ENCODE data around the gene RAB28.
"Not testable (repeated sequence)": the region's sequence is repeated elsewhere in the genome, so short reads cannot be mapped to it uniquely, and the experiment has no call there.

The RAB28 gene

GRCh38 chr4:13445841-13446790 is 38.0 kb downstream of the RAB28 start:
- DNase-seq (ENCODE audit: low spot score), result no peak

GRCh38 chr4:13441506-13441905 is 42.6 kb downstream of the RAB28 start:
- DNase-seq (ENCODE audit: low spot score), result no peak

- DNase-seq (ENCODE audit: low spot score), result no peak
Measured at GRCh38 chr4:13436962-13437361, 47.2 kb downstream of the RAB28 start.

GRCh38 chr4:13432453-13432852 is 51.7 kb downstream of the RAB28 start:
- DNase-seq (ENCODE audit: low spot score), result no peak

GRCh38 chr4:13430834-13431568 is 53.1 kb downstream of the RAB28 start:
- DNase-seq (ENCODE audit: low spot score), result no peak

GRCh38 chr4:13427599-13428325 is 56.4 kb downstream of the RAB28 start:
- no peak for DNase-seq (ENCODE audit: low spot score)

GRCh38 chr4:13415068-13415785 is 68.9 kb downstream of the RAB28 start:
- no peak for DNase-seq (ENCODE audit: low spot score)

- no peak for DNase-seq (ENCODE audit: low spot score)
Measured at GRCh38 chr4:13413729-13414437, 70.3 kb downstream of the RAB28 start.

- no peak for DNase-seq (ENCODE audit: low spot score)
Measured at GRCh38 chr4:13411942-13412341, 72.2 kb downstream of the RAB28 start.

GRCh38 chr4:13409324-13409723 is 74.8 kb downstream of the RAB28 start:
- DNase-seq (ENCODE audit: low spot score), result no peak

- not testable (repeated sequence) for DNase-seq (ENCODE audit: low spot score)
Measured at GRCh38 chr4:13406156-13406555, 78.0 kb downstream of the RAB28 start.

GRCh38 chr4:13403833-13404232 is 80.3 kb downstream of the RAB28 start:
- no peak for DNase-seq (ENCODE audit: low spot score)

- no peak for DNase-seq (ENCODE audit: low spot score)
Measured at GRCh38 chr4:13403326-13403725, 80.8 kb downstream of the RAB28 start.

- DNase-seq (ENCODE audit: low spot score), result no peak
Measured at GRCh38 chr4:13399257-13399656, 84.9 kb downstream of the RAB28 start.

- no peak for DNase-seq (ENCODE audit: low spot score)
Measured at GRCh38 chr4:13396161-13396560, 88.0 kb downstream of the RAB28 start.

- DNase-seq (ENCODE audit: low spot score), result not testable (repeated sequence)
Measured at GRCh38 chr4:13389901-13390300, 94.2 kb downstream of the RAB28 start.

GRCh38 chr4:13386405-13387107 is 97.6 kb downstream of the RAB28 start:
- no peak for DNase-seq (ENCODE audit: low spot score)

- no peak for DNase-seq (ENCODE audit: low spot score)
Measured at GRCh38 chr4:13384055-13384454, 100.1 kb downstream of the RAB28 start.

GRCh38 chr4:13378973-13379759 is 105.0 kb downstream of the RAB28 start:
- no peak for DNase-seq (ENCODE audit: low spot score)

- no peak for DNase-seq (ENCODE audit: low spot score)
Measured at GRCh38 chr4:13371048-13371447, 113.1 kb downstream of the RAB28 start.

Data from LoVo (cell line).